Suppressor macrophage treated with lipopolysaccharide for 4 hours (primary cell): Measurements from ENCODE around the gene VWC2L.

Experiments used
- DNase-seq: peaks from one replicate; pipeline ENCODE4 v3.0.0-alpha.2; 2020

The VWC2L gene

GRCh38 chr2:214410918-214411554 is at the start of gene VWC2L:
Gene VWC2L, plus strand, starts transcription at chr2:214411054. Its CDS starts 3,140 bp downstream, at chr2:214414194.
- DNase-seq = peak; percentile 46

DNA sequence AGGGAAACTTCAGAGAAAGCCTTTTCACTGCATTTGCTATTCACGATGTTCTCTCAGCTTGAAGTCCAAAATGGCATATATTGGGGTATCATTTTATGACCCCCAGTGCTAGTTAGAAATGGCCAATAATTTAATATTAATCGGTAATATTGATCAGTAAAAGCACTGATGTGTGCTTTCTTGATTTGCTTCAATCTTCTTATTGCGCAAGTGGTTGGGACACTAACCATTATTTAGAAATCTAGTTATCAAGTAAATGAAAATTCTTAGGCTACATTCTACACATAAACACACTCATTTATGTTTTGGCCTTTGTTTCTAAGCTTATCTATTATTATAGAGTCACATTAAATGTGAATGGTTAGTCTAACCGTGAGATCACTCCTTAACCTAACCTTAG is 49.7 kb upstream of the VWC2L start:
- no peak for DNase-seq

DNA sequence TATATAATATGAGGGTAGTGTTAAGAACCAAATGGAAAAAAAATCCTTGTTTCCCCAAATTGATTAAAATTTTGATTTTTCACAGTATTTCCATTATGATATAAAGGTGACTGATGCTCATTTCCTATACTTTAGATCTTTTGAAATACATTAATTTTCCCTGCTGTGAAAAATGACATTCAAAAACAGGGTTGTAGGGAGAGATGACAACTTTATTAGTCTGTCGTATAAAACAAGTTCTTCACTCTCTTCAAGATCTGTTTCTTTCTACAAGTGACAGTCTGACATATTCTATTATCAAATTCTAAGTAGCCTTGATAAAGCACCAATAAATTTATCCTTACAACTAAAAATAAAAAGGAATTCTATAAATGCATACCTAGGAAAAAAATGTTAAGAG is 45.3 kb upstream of the VWC2L start:
- DNase-seq = no peak

DNA sequence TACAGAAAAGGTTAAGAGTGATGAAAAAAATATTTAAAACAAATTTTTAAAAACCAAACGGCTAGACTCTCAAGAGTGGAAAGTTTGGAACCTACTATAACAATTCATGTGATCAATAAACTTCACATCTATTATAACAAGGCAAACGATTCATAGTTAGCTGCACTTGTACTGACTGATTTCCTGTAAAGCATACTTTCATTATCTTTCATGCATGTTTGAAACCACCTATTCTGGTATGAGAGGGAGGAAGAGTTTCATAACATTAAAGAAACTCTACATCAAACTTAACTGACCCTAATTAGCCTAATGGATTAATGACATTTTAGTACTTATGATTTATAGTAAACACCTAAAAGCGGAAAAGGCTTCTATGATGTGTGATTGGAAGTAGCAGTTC is 43.7 kb upstream of the VWC2L start:
- no peak for DNase-seq

DNA sequence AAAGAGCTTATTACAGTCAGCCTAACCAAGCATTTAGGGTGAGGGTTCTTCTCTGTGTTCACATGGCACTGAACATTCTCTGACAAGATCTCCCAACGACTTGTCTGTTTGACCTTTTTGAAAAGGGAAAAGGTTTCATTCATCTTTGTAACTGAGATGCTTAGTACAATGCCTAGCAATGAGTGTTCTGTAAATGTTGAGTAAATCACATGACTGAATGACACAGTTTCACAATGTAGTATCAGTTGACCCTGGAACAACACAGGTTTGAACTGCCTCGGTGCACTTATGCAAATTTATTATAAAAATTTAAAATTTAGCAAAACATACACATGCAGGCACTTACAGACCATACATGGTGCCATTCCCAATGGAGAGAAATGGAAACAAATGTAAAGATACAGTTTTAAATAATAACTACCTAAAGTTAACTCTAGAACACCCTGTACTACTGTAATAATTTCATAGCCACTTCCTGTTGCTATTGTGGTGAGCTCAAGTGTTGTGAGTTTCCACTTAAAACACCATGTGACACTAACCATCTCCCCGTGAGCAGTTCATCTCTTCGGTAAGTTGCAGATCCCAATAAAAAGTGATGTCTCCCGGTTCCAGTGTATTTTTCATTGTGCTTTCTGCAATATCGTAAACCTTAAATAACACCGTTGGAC is 34.1 kb upstream of the VWC2L start:
- no peak for DNase-seq

DNA sequence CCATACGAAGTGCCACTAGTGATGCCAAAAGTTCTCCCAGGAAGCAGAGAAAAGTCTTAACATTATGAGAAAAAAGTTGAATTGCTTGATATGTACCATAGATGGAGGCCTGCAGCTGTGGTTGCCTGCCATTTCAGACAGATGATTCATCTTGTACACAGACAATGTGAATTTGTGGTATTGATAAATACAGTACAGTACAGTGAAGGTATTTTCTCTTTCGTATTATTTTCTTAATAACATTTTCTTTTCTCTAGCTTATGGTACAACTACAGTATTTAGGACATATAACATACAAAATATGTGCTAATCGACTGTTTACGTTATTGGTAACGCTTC is 33.6 kb upstream of the VWC2L start:
- no peak for DNase-seq

DNA sequence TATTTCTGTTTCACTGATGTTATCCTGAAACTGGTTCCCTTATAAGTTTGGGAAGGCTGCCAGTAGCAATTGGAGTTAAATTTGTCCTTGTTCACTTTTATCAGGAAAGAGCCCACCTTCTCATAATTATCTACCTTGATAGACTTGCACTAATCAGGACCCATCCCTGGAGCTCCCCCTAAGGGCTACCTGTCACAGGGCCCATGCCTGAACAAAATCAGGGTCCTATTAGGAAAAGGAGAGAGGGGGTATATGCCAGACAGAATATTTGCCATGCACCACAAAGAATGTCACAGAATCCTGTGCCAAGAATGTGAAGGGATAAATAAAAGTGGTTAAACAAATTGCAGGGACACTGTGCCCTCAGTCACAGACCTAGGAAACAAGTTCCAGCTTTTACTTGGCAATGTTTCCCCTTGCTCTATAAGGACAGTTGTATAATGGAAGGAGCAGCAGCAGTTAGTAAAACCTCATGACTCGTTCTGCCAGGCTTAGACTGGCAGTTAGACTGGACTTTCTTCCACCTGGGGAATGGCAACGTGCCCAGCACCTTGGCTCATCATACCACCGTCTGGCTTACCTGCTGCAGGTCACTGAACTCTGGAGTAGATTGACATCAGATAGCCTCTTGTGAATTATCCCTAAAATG is 32.3 kb upstream of the VWC2L start:
- no peak for DNase-seq

GRCh38 chr2:214379227-214379626 is 31.6 kb upstream of the VWC2L start:
- no peak for DNase-seq

DNA sequence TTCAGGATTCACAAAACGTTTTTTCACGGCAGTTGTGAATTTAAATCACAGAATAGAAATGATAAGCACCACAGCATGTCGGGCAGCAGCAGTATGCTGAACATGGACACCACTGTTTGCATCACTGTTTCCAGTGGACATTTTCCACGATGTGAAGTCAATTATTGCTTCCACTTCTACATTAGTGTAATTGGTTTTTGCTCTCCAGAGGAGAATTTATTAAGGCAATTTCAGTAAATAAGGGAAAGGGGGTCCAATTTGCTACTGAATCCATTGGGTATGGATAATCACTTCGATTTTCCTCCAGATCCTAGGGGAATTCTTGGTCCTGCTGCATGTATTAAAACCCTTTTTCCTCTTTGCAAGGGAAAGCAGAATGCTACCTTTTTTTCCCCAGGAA is 30.2 kb upstream of the VWC2L start:
- no peak for DNase-seq

DNA sequence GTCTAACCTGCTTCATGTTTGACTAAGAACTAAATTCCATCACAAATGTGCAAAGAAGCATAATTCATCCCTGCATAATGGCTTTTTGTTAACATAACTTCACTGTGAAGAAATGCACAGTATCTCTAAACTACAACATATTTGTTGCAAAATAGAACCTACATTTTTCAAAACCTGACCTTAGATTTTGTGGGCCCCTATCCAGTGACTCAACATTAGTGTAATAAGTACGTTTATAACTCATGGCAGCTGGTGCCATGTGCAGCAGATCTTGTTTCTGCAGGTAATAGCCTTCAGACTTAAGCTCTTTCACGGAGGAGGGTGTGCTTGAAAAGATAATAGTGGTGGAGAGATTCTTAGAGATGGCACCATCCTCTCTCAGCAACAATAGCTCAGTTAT is 28.6 kb upstream of the VWC2L start:
- DNase-seq = no peak

GRCh38 chr2:214386720-214387119 is 24.1 kb upstream of the VWC2L start:
- no peak for DNase-seq

- no peak for DNase-seq
These were observed 21.5 kb upstream of the VWC2L start for GRCh38 chr2:214389334-214389733.

DNA sequence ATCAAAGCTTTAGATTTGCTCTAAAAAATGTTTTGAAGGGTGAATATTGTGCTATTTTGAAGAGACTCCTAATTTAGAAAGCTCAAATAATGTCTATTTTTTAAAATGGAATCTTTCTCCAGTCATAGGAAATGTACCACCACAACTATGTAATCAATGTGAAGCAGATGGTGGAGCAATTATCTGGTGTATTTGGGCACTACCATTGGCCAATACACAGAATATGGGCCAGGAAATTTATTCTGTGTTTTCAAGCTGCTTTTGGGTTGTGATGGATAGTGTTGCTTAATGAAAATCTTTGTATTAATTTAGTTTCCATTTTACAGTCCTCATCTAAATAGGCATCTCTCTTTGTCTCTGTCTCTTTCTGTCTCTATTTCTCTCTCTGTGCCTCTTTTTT is 17.1 kb upstream of the VWC2L start:
- no peak for DNase-seq

- DNase-seq = no peak
These were observed 15.8 kb upstream of the VWC2L start for GRCh38 chr2:214395040-214395439.

DNA sequence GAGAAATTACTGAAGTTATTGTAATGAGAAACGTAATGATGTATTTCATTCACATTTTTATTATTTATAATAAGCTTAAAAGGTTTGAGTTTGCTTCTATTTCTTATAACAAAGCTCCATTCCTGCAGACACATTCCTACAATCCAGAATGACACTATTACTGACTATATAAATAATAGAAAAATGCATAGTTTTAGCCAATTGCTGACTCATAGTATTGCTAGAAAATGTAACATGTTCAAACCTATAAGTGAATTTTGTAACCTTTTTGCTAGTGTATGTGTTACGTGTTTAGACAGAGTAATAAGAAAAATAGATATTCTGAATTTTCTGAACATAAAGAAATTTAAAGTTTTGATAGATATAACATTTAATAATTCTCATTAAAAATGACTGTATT is 9.3 kb upstream of the VWC2L start:
- DNase-seq = no peak

DNA sequence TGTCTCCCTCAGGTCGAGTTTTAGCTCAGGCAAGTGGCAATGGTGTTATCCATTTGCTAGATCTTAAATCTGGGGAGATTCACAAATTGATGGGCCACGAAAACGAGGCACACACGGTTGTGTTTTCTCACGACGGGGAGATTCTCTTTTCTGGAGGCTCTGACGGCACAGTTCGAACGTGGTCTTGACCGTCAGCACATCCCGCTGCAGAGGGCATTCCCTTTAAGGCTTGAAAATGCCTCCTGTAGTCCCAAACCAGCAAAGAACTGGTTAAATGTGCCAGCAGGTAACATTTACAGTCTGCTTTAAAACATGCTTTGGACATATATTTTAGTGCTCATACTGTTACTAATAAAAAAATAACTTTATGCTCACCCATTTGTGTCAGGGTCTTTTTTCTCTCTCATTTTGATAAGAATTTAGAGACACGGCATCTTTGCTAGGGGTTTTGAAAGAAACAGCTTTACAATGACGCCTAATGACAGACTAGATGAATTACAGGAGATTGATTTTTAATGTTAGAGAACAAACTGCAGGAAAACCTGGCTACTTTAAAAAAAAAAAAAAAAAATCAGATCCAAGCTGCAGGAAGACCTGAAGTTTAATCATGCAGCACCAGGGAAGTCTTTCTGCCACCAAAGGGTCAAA is 602 bp upstream of the VWC2L start:
- no peak for DNase-seq

DNA sequence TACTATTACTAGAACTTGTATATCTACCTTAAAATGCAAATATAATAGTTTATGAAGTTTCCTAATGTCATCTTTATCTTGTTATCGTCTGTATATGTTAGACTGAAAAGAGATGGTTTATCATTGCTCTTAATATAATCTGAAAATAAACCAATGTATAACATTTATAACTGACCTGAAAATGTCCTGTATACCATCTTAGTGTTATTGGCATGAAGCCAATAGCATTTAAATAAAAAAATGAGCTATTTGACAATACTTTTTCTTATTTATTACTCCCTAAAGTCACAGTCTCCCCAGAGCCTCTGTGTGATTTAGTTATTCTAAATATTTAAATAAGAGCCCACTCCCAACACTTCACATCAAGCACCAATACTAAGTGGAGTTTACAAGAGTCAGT is 1.8 kb downstream of the VWC2L start:
- DNase-seq = no peak

DNA sequence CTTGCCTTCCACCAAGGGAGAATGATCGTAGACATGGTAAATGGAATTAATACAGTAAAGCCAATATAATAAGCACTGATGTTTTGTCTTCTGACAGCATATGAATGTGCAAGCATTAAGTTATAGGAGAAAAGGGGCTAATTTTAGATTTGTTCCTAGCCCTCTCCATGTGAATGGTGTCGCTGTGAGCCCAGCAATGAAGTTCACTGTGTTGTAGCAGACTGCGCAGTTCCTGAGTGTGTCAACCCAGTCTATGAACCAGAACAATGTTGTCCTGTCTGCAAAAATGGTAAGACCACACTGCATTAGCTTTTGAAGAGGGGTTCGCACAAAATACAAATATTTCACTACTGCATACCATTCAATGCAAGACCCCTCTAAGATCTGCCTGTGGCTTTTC is 25.6 kb downstream of the VWC2L start:
- no peak for DNase-seq

- DNase-seq = no peak
These were observed 39.5 kb downstream of the VWC2L start for GRCh38 chr2:214450118-214450894.

DNA sequence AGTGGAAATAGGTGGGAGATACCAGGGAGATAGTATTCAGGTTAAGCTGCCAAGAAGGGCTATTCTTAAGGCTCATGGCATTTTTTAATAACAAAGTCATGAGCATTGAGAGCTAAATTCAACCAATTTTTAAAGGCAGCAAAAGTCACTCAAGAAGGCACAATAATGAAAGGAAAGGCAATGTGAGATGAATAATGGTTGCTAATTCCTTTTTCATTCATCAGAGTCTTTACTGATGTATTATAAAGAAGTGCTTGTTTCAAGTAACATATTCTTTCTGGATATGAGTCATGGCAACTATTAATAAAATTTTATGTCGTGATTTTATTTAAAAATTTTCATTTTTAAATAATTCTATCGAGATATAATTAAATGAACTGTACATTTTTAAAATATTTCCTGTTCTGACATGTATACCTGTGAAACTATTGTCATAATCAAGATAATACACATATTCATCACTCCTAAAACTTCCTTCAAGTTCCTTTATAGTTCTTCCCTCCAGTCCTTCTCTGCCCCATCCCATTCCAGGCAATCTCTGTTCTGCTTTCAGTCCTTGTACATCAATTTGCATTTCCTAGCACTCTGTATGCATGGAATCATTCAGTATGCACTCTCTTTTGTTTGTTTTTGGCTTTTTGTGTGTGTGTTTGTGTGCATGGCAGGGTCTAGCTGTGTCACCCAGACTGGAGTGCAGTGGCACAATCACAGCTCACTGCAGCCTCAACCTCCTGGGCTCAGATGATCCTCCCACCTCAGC is 40.8 kb downstream of the VWC2L start:
- no peak for DNase-seq

GRCh38 chr2:214465363-214466146 is 54.7 kb downstream of the VWC2L start:
- DNase-seq = no peak

DNA sequence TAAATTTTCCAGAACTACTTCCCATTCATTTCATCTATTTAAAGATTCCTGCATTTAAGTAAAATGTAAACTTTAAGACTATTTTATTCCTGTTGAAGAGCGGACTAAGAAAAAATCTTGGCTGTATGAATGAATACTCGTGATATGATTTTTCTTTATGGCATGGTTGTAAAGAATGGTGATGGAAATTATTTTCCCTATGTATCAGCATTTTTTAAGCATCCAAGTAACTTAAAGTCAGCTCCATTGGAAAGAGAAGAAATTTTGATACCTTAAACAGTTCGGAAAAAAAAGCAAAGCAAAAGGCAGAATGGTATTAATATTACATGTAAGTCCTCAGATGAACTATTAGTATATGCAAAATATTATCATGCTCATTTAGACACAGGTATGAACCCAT is 58.9 kb downstream of the VWC2L start:
- DNase-seq = no peak
